Tibial nerve (tissue), 4 donors: ENCODE results near the gene CLEC4F. TPM values are rescaled to one million over a fixed set of nuclear protein-coding genes. Genes with fewer than 3 reads are reported as not detected.
"Not testable (repeated sequence)": the region's sequence is repeated elsewhere in the genome, so short reads cannot be mapped to it uniquely, and the experiment has no call there.

Experiments used
- DNase-seq, 2 donors: peaks; one replicate each; pipeline ENCODE4 v3.0.0-alpha.2; 2019; ENCODE audit warnings: low spot score in 2 of 2
- H3K27ac ChIP-seq, 4 donors: fragments of 200-600 bp; sonication (generic) in 3 of 4; one replicate each; pipeline ENCODE4 v1.5.1; 2017 to 2019; ENCODE audit warnings: mild to moderate bottlenecking in 1 of 4
- H3K27me3 ChIP-seq, 2 donors: fragments of 200-600 bp; sonication (generic) in 1 of 2; one replicate each; pipeline versions ENCODE4 v1.5.1 to v1.6.0; 2017 to 2019
- H3K36me3 ChIP-seq, 3 donors: fragments of 200-600 bp; sonication (generic); one replicate each; pipeline ENCODE4 v1.5.1; 2018 to 2019
- H3K4me1 ChIP-seq, 4 donors: fragments of 200-600 bp; sonication (generic) in 3 of 4; one replicate each; pipeline ENCODE4 v1.5.1; 2017 to 2019
- H3K4me3 ChIP-seq, 4 donors: fragments of 200-600 bp; sonication (generic) in 3 of 4; one replicate each; pipeline ENCODE4 v1.5.1; 2017 to 2019; ENCODE audit warnings: mild to moderate bottlenecking in 1 of 4, moderate library complexity in 1 of 4
- H3K9me3 ChIP-seq, 4 donors: fragments of 200-600 bp; sonication (generic) in 3 of 4; one replicate each; pipeline ENCODE4 v1.5.1; 2017 to 2019
- EP300 ChIP-seq, 2 donors: sonication (generic); formaldehyde crosslinking; IDR thresholded peaks; one replicate each; pipeline ENCODE4 v1.6.1; 2017; ENCODE audit warnings: antibody characterized with exemption in 2 of 2, mild to moderate bottlenecking in 1 of 2
- POLR2A ChIP-seq, 2 donors: fragments of 450-650 bp; IDR thresholded peaks; one replicate each; pipeline ENCODE4 v1.6.1; 2017; ENCODE audit warnings: antibody characterized with exemption in 2 of 2, mild to moderate bottlenecking in 2 of 2, moderate library complexity in 2 of 2
- WGBS, 2 donors: methylation state at CpG; one replicate each; pipeline ENCODE4 v1.1.5; 2018; 5-methylcytosine and 5-hydroxymethylcytosine counted together
- total RNA-seq, 4 donors: library from RNA; depleted of rRNA; stranded (reverse); fragments of >200 nt; gene quantifications; one replicate each; pipeline ENCODE4 v1.1.0, GENCODE V29; 2016
- TF ChIP-seq, protein P1 (sequence below), 5 experiments: fragments of 200-600 bp in 3 of 5; fragments of 450-650 bp in 2 of 5; sonication (generic) in 3 of 5; IDR thresholded peaks; one replicate each; pipeline ENCODE4 v1.5.1; 2016 to 2019; ENCODE audit warnings: antibody characterized with exemption in 5 of 5, mild to moderate bottlenecking in 3 of 5, moderate library complexity in 2 of 5

Gene CLEC4F
- total RNA-seq, 4 donors from 2014 or later: 0.30 to 0.44 TPM; not detected in 2

DNA sequence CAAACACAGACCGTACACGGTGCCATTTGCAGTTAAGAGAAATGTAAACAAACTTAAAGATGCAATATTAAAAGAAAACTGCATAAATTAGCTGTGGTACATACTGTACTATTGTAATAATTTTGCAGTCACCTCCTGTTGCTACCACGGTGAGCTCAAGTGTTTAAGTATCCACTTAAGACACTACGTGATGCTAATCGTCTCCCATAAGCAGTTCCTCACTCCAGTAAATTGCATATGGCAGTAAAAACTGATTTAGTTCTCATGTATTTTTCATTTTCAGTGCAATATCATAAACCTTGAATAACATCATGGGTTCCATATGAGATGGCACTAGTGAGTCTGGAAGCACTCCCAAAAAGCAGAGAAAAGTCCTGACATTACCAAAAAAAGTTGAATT lies 14.4 kb downstream of the CLEC4F start:
- no peak overlapping the region for H3K4me3 ChIP-seq
- no peak for DNase-seq
- H3K27me3 ChIP-seq: no peaks in the 10 kb centered on the region
- H3K36me3 ChIP-seq: no peaks in the 10 kb centered on the region
- no peak overlapping the region for H3K27ac ChIP-seq
- WGBS, 2 donors: 66 to 76% methylated on average over 5 of the region's 5 CpGs
- no peaks in the 10 kb centered on the region for H3K4me1 ChIP-seq
- TF ChIP-seq EP300 (IDR thresholded peaks at IDR 0.05) (no peak), POLR2A (IDR thresholded peaks at IDR 0.05) (no peak)
- TF ChIP-seq, protein P1, sequence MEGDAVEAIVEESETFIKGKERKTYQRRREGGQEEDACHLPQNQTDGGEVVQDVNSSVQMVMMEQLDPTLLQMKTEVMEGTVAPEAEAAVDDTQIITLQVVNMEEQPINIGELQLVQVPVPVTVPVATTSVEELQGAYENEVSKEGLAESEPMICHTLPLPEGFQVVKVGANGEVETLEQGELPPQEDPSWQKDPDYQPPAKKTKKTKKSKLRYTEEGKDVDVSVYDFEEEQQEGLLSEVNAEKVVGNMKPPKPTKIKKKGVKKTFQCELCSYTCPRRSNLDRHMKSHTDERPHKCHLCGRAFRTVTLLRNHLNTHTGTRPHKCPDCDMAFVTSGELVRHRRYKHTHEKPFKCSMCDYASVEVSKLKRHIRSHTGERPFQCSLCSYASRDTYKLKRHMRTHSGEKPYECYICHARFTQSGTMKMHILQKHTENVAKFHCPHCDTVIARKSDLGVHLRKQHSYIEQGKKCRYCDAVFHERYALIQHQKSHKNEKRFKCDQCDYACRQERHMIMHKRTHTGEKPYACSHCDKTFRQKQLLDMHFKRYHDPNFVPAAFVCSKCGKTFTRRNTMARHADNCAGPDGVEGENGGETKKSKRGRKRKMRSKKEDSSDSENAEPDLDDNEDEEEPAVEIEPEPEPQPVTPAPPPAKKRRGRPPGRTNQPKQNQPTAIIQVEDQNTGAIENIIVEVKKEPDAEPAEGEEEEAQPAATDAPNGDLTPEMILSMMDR (IDR thresholded peaks at IDR 0.05): no peak
- peaks cover 0 to 7% (median 0%) of the 10 kb centered on the region in 4 donors for H3K9me3 ChIP-seq

DNA sequence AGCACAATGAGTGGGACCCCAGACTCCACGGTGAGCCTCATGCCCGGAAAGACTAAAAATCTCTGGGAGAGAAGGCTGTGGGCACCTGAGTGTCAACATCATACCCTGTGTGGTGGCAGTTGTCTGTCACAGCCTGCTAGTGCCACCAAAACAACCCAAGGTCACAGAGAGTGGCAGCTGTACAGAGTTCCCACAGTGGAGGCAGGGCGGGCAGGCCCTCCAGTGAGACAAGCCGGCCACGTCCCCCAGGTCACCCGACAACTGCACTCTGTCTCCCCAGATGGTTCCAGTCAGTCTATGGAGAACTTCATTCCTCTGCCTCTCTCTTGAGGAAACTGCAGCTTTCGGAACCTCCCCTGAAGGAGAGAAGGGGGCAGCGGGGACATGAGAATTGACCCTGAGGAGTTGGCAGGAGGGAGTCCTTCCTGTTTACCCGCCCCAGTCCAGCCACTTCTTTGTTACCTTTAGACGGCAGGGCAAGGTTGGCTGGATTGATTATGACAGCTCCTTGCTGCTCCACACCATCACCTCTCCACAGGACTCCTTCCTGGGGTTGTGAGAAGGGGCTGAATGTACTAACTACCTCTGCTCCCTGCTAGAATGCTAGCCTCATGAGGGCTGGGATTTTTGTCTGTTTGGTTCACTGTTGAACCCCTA lies 18.7 kb downstream of the CLEC4F start:
- Histone ChIP-seq H3K9me3 (peaks cover 0 to 23% (median 0%) of the 10 kb centered on the region in 4 donors), H3K36me3 (no peaks in the 10 kb centered on the region), H3K4me1 (no peaks in the 10 kb centered on the region), H3K27me3 (no peaks in the 10 kb centered on the region), H3K4me3 (no peak overlapping the region), H3K27ac (no peak overlapping the region)
- no peak for TF ChIP-seq EP300 (IDR thresholded peaks at IDR 0.05)
- TF ChIP-seq, protein P1 (IDR thresholded peaks at IDR 0.05): no peak
- TF ChIP-seq POLR2A (IDR thresholded peaks at IDR 0.05): no peak
- 67 to 74% methylated on average over 10 of the region's 10 CpGs for WGBS, 2 donors
- DNase-seq: no peak

DNA sequence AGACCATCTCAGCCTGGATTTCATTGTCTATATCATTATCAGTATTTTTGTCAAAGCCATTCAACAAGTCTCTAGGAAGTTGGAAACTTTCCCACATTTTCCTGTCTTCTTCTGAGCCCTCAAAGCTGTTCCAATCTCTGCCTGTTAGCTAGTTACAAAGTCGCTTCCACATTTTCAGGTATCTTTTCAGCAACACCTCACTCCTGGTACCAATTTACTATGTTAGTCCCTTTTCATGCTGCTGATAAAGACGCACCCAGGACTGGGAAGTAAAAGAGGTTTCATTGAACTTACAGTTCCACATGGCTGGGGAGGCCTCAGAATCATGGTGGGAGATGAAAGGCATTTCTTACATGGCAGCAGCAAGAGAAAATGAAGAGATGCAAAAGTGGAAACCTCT lies 20.7 kb downstream of the CLEC4F start:
- no peak for TF ChIP-seq EP300 (IDR thresholded peaks at IDR 0.05)
- no peak for TF ChIP-seq POLR2A (IDR thresholded peaks at IDR 0.05)
- TF ChIP-seq, protein P1 (IDR thresholded peaks at IDR 0.05): no peak
- Histone ChIP-seq H3K4me3 (no peak overlapping the region), H3K27me3 (no peaks in the 10 kb centered on the region), H3K27ac (no peak overlapping the region), H3K9me3 (peaks cover 0 to 23% (median 0%) of the 10 kb centered on the region in 4 donors), H3K36me3 (no peaks in the 10 kb centered on the region), H3K4me1 (no peaks in the 10 kb centered on the region)
- WGBS, 2 donors: 87 to 94% methylated on average over 2 of the region's 2 CpGs
- DNase-seq: no peak

DNA sequence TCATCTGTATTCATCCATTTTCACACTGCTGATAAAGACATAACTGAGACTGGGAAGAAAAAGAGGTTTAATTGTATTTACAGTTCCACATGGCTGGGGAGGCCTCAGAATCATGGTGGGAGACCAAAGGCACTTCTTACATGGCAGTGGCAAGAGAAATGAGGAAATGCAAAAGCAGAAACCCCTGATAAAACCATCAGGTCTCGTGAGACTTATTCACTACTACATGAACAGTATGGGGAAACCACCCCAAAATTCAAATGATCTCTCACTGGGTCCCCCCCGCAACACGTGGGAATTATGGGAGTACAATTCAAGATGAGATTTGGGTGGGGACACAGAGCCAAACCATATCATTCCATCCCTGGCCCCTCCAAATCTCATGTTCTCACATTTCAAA lies 22.4 kb downstream of the CLEC4F start:
- H3K4me1 ChIP-seq, H3K4me3 ChIP-seq, H3K27me3 ChIP-seq, H3K36me3 ChIP-seq, DNase-seq, H3K27ac ChIP-seq: not testable (repeated sequence)
- H3K9me3 ChIP-seq: peaks cover 0 to 23% (median 0%) of the 10 kb centered on the region in 4 donors
- WGBS, 2 donors: 79 to 84% methylated on average over 3 of the region's 3 CpGs

DNA sequence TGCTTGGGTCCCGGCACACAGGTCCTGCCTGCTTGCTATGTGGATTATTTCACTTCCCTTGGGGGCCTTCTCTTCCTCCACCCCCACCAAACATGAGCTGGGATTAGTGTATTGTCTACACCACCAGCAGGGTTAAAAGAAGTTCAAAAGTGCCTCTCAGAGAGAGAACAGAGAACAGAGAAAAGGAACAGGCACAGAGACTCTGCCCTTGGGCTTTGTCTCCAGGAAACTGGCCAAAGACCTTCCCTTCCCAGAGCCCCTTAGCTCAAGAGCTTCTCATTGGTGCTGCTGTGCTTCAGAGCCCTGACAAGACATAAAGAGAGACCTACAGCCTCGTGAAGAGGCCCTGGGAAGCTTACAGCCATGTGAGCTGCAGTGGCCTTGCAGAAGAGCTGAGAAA lies 22.9 kb downstream of the CLEC4F start:
- H3K27me3 ChIP-seq: peaks cover 0 to 11% of the 10 kb centered on the region in 2 donors
- H3K4me1 ChIP-seq: no peaks in the 10 kb centered on the region
- no peak for DNase-seq
- no peak overlapping the region for H3K4me3 ChIP-seq
- no peaks in the 10 kb centered on the region for H3K36me3 ChIP-seq
- peaks cover 0 to 23% (median 0%) of the 10 kb centered on the region in 4 donors for H3K9me3 ChIP-seq
- no peak overlapping the region for H3K27ac ChIP-seq
- WGBS, 2 donors: 34 to 42% methylated on average over 2 of the region's 2 CpGs
- no peak for TF ChIP-seq EP300 (IDR thresholded peaks at IDR 0.05)
- TF ChIP-seq, protein P1 (IDR thresholded peaks at IDR 0.05): no peak
- TF ChIP-seq POLR2A (IDR thresholded peaks at IDR 0.05): no peak
